ENCODE measurements around the gene CXCL3. TPM values are rescaled to one million over a fixed set of nuclear protein-coding genes. Genes with fewer than 3 reads are reported as not detected.

The CXCL3 gene
- total RNA-seq, 1 donor from 2014 or later, result not detected

DNA sequence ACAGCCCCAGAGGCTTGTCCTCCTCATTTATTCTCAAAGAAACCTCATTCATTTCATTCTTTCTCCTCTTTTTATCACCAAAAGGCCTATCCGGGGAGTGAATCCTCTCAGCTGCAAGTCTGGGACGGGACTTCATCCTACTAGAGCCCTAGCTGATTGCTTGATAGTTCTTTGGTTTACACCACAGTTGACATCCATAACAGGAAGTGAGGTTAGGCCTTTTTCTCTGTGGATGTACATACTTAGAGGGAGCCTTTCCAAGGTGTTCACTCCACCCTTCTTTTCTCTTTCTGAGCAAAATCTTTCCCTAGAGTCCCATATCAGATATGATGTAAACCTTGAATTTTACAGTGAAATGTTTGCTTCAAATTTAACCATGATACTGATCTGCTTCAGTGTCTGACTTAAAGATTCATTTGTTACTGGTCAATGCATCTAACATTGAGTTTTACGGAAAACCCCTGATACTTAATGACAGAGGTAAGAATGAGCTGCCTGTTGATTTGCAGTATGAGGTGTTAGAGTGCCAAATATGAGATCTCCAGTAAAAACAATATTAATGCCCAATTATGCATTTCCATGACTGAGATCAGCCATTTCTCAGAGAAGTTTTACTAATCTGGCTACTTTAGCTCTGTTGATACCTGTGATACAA is 23.2 kb downstream of the CXCL3 start:
- intact Hi-C loops (cut with micrococcal nuclease), result no loop called here

DNA sequence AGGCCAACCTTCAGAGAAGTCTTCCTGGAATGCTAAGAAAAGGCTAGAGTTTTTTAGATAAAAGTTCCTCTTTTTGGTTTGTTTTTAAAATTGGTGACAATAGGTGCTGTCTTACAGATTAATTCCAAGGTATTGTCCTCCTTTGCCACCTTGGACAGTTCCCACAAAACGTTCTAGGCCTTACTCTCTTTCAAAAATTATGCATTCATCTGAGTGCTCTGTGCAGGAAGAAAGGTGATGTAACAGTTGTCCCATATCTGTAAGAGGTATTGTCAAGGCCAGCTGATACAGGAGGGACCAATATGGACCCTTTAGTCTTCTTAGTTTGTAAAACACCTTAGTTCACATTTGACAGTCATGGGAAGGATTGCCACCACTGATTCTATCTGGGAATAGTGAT is 24.2 kb downstream of the CXCL3 start:
- intact Hi-C loops (cut with micrococcal nuclease), result no loop called here

DNA sequence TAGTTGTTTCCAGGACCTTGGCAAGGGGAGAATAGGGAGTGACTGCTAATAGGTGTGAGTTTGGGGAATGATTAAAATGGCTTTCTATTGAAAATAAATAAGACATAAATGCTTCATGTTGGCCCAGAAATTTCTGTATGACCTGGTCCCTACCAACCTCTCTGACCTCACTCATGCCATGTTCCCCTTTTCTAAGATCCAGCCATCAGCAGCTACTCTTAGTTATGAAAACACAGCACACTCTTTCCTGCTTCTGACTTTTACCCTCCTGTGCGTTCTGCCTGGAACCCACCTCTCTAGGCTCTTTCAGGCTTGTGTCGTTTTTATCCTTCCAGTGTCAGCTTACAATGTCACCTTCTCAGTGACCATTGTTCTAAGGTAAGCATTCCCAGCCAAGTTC is 25.2 kb downstream of the CXCL3 start:
- intact Hi-C loops (cut with micrococcal nuclease), result no loop called here

DNA sequence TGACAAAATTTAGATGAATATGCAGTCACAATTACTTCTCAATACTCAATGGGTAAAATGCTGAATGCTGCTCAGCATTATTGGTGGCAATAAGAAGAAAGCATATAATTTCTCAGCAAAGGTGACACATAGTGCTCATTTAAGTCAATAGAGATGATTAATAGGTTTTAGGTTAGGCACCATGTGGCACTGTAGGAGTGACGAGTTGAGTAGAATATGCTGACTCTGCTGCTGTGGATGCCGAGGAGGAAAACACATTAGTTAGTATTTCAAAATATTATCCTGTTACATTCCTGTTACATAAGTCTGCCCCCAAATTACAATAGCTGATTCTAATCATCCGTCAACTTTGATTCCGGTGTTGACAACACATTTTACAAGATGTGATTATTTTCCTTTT is 26.4 kb downstream of the CXCL3 start:
- intact Hi-C loops (cut with micrococcal nuclease), result no loop called here

DNA sequence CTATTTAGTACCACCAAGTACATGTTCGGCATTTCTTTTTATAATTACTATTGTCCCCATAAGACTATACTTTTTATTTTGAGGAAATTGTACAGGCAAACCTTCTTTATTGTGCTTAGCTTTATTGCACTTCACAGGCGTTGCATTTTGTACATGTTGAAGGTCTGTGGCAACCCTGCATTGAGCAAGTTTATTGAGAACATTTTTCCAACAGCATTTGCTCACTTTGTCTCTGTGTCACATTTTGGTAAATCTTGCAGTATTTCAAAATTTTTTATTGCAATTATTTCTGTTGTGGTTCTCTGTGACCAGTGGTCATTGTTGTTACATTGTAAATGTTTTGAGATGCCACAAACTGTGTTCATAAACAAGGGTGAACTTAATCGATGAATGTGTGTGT is 29.2 kb downstream of the CXCL3 start:
- intact Hi-C loops (cut with micrococcal nuclease), result no loop called here

DNA sequence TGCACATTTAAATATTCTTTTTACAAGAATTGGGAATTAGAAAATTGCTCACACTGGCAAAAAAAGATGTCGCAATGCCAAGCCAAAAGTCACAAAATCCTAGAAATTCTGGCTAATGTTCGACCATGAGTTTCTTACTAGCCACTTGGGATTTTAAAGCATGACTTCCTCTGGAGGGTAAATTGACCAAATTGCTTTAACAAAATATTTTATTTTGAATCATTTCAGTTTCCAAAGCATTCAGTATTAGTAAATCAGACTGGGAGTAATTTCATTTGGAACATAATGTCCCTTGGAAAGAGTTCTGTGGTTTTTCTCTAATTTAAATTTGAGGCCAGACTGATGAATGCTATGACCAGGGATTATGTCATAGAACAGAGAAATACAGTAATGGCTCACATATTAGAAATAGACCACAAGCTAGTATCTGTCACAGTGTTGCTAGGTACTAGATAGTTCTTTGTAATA is 32.4 kb downstream of the CXCL3 start:
- intact Hi-C loops (cut with micrococcal nuclease), result no loop called here

DNA sequence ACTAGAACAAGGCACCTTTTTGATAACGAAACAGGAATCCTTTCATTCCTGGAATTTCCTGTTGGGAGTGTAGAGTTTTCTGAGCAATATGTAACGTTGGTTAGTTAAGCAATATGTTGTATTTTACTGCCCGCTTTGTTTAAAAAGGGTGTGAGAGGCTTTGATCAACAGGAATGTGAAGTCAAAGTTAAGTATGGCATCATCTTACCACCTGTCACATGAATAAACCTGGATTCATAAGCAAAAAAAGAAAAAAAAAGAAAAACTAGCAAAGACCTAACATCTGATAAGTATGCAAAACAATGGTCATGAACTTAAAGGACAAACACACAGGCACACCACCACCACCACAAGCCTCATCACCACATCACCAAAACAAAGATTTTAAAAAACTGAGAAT is 33.0 kb downstream of the CXCL3 start:
- intact Hi-C loops (cut with micrococcal nuclease), result no loop called here

DNA sequence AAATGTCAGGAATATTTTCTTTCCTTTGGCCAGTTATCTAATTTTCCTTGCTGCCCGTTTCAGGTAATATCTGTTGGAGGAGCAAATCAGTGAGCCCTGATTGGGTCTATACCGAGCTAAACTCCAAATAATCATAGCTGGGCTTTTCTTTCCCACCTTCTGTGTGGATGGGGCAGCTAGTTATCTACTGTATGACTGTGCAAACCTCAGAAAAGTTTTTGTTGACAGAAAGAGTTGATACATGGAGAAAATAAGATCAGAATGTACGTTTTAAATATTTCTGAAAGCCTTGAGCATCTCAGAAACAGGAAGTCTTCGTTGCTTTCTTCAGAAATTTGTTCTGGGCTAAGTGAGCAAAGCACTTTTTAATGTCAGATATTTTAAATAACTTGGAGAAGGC is 33.8 kb downstream of the CXCL3 start:
- intact Hi-C loops (cut with micrococcal nuclease), result no loop called here

DNA sequence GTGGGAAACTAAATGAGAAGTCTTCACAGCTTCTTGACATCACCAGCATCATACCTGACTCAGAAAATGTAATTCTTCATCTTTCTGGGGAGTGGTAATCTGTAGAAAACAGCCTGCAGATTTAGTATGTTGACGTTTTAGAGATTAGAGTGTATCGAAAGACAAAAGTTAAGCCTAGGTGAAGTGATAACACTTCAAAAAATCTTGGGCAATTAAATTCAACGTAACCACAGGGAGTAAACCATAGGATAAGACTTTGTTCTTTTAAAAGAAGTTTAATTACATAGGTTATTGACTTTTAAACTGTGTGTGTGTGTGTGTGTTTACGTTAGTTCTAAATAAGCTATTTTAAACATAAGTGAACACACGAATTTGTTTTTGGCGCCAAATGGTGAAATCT is 38.2 kb downstream of the CXCL3 start:
- intact Hi-C loops (cut with micrococcal nuclease), result no loop called here

DNA sequence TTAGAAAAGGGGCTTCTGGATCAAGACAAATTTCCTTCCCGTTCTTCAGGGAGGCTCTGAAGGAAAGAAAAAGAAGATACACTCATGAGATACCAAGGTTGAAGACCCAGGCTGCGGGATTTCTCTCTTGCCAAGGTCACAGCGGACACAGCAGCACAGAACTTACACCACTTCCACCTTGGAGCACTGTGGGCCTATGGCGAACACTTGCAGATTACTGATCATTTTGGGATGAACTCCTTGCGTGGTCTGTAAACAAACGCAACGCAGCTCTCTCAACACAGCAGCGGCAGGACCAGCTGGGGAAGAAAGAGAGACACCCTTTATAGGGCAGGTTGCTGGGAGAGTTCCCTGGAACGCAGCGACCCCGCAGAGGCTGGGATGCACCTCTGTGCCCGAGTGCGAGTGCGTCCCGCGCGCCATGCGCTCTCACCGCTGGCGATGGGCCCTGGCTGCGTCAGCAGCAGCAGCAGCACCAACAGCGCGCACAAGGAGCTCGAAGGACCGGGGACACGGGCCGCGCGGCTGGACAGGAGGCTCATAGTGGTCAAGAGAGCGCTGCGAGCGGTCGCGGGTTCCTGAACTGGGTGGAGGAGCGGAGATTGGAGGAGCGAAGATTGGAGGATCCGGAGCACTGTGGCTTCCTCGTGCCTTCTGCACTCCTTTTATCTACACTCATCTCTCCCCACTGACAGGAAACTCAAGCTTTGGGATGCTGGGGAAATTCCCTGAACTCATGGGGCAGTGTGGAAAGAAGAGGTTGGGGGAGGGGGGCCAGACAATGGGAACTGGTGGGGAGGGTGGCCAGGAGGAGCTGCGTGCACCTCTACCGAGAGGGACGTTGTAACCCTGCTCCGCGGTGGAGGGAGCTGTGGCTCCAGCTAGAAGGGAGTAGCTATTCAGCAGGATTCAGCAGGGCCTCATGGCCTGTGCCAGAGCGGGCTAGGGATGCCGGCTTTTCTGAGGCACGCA is 40.2 kb downstream of the CXCL3 start, which contains the start of gene CXCL5:
Gene CXCL5 (minus strand): TSS at position 638 of the 972 bp plus-strand sequence. CDS start 96 bp downstream, at position 542.
- intact Hi-C loops (cut with micrococcal nuclease), result no loop called here

DNA sequence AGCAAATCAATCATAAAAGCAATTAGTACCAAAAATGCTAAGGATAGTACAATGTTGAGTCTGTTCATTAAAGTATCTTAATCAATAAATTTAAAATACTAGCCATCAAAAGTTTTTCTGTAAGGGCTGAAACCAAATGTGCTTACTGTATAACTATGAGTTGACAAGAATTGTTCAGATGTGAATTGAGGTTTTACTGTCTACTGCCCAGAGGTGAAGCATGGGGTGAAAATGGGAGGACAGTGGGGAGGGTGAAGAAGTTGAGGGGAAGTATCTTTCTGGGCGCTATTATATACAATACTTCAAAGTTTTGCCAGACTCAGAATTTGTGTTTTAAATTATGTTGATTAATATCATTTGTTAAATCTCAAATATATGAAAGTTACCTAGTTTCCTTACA is 46.4 kb downstream of the CXCL3 start:
- intact Hi-C loops (cut with micrococcal nuclease), result no loop called here

DNA sequence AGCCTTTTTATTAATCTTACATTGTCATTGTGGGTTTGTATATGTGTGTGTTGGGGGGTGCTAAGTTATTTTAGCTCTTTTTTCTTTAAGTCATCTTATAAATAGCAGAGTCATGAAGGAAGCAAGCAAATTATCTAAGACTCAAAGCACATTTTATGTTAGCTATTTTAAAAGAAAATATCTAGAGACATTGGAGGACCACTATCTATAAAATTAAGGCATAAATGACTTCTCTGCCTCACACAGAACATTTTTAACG is 46.8 kb downstream of the CXCL3 start:
- intact Hi-C loops (cut with micrococcal nuclease), result no loop called here

DNA sequence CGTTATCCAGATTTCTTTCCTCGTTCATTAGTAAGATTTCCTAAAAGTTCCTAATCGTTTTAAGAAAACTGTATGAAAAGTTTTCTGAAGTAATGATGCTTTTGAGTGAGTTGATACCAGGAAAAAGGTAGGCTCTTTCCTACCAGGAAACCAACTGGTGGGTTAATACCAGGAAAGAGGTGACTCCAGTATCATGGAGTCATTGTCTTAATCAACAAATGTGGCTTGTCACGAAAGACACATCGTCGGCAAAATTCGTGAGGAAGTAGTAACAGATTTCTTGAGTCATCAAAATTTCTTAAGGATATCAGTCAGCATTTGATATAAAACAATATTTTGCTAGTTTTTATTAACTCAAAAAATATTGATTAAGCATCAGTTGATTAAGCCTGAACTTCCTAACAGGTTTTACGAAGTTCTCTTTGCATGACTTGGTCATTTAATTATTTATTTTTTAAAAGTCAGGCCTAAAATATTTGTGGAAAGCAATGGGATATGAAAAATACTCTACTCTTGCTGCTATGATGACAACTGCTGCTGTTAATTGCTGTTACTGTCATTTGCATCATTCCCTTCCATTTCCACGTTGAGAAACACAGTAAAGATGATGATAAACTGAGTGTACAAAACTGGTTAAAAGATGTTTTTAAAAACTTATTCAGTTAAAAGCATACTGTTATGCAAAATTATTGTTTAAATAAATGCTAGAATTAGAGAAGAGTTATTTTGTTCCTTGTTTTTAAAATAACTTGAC is 47.3 kb downstream of the CXCL3 start:
- intact Hi-C loops (cut with micrococcal nuclease), result no loop called here

DNA sequence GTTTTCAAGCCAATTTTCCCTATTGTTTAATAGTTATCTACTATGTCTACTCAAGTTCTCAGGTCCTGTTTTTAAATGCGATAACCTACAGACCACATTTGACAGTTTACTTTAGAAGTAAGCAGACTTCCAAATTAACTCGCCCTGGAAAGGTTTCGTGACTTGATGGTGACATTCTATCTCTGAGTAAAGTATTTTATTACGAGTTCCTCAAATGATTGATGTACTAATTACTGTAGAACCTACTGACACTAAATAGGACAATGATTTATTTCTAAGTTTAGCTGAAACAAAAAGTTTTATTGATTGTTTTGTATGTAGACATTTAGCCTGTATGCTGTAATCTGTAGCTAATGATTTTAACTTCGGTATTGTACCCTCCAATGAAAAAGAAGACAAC is 48.6 kb downstream of the CXCL3 start:
- intact Hi-C loops (cut with micrococcal nuclease), result no loop called here

DNA sequence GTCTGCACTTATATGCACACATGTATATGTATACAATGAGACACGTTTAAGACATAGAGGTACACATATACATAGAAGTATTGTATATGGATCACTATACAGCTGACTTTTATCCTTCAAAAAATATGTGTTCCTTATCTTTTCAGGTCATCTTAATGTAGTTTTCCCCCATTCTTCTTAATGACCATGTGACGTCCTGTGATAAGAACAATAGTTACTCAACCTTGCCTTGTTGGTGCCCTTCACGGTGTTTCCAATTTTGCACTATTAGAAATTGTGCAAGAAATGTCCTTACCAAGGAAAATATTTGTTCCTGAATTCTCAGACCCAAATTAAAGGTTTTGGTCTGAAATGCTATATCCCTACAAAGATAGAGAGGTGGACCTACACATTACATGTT is 49.5 kb downstream of the CXCL3 start:
- intact Hi-C loops (cut with micrococcal nuclease), result no loop called here

DNA sequence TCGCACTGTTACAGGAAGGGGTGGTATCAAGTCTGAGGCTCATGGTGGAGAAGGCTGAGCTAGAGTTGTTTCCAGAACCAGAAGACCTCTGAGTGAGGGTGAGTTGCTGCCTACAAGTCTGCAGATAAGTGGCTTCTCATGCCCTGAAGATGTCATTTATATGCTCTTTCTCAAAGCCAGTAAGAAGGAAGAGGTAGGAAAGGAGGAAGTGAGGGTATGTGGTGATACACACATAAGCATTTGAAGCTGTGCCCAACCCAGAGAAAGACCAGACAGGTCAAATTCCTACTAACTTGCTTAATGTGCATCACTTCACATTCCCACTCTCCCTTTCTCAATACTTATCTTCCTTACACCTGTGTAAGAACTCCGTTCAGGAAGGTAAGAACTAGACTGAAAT is 50.4 kb downstream of the CXCL3 start, which contains the start of gene PPBP:
Gene PPBP (minus strand): TSS at position 130 of the 400 bp plus-strand sequence. CDS start 87 bp downstream, at position 43.
- intact Hi-C loops (cut with micrococcal nuclease), result no loop called here

Other genes starting within 250 kb of the CXCL3 start
- gene CXCL6, start 202.0 kb downstream of the CXCL3 start, total RNA-seq, result not detected in 2 replicates
- gene PF4V1, start 185.4 kb downstream of the CXCL3 start, total RNA-seq, result not detected in 2 replicates
- gene CXCL1, start 169.3 kb downstream of the CXCL3 start, total RNA-seq, result not detected in 2 replicates
- gene PF4, start 56.7 kb downstream of the CXCL3 start, total RNA-seq, result not detected in 2 replicates
- gene PPBP, start 50.5 kb downstream of the CXCL3 start, total RNA-seq, result not detected in 2 replicates
- not detected in 2 replicates for gene CXCL5, start 40.0 kb downstream of the CXCL3 start, total RNA-seq
- gene CXCL2, start 60.5 kb upstream of the CXCL3 start, total RNA-seq, result not detected in 2 replicates
- gene MTHFD2L, start 119.4 kb upstream of the CXCL3 start, total RNA-seq, result 7.4 and 9.1 TPM in 2 replicates